Right kidney (tissue), 1 donor: ENCODE data around the gene C10orf90.

Source experiments
- DNase-seq: peaks from one replicate; pipeline ENCODE4 v3.0.0-alpha.2; 2016

The C10orf90 gene

DNA sequence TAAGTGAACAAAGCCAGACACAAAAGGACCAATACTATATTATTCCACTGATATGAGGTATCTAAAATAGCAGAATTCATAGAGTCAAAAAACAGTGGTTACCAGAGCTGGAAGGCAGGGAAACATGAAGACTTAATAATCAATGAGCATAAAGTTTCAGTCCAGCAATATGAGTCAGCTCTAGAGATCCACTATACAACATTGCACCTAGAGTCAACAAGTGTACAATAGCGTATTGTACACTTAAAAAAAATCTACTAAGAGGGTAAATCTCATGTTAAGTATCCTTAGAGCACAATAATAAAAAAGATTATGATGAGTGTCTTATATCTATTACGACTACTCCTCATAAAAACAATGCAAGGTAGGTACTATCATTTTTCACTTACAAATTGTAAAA, 36.1 kb downstream of the C10orf90 start:
- no peak for DNase-seq

DNA sequence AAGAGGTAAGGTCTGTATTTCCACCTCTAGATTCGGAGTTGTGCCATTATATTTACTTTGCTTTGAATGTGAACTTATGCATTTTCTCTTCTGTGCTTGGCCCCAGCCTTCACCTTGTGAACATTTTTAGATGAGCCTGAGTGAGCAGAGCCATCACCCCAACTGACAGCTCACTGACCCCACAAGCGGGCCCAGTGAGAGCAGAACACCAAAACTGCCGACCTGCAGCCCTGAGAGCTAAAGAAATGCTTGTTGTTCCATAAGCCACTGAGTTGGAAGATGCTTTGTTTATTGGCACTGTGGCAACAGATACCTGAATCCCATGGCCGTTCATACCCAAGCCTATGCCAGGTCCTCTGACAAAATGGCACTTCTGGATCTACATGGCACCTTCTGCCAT, 37.8 kb downstream of the C10orf90 start:
- no peak for DNase-seq

DNA sequence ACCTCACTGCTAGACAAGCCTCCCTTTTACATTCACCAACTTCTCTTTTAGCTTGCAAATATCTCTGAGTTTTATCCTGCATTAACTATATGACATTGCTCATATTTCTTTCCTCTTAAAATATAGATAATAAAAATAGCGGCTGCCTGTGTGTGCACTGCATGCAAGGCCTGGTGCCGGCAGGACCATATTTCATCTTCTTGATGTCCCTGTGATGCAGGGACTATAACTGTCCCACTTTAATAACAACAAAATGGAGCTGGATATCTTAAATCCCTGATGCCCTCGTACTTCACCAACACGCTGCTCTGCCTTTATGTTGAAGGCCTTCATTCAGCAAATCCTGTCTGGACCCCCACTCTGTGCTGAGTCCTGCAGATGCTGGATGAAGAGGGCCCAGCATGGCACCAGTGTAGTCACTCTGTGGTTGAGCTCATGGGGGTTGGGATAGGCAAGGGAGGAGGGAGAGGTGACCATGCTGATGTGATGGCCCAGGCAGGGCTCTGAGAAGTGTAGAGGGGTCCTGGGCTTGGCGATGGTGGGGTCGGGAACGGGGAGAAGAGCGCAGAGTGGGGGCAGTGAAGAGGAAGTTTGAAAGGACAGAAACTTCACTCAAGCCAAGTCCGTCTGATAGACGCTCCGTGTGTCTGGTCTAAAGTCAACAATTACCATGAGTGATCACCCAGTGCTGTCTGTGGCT, 40.4 kb downstream of the C10orf90 start:
- DNase-seq, result no peak

DNA sequence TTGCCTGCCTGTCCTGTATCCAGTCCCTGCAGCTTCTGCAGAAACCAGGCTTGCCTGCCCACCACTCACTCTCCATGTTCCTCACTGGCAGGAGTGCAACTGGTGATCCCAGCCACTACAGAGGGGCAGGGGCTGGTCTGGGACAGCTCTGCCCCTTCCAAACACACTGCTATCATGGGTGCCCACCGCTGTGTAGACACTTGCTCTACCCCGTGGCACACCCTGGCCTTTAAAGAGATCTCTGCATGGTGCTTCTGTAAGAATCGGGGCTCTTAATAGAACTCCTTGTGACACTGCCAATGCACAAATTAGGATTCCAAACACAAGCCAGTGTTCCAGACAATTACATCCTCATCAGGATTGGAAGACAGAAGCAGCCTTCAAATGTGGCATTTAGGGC, 41.7 kb downstream of the C10orf90 start:
- no peak for DNase-seq

DNA sequence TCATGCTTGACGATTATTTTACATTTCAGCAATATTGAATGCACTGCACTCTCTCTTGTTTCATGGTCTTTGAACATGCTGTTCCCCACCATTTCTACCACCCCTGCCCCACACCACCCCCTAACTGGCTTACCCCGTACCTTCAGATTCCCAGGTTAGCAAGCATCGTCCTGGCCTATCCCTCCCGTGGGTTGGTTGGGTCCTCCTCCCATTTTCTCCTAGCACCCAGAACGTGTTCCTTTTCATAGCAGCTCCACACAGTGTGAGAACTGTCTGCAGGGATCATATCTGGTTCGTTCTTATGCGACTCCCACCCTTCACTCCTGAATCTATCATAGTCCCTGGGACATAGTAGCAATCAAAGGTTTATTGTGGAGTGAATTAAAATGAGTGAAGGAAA, 48.6 kb downstream of the C10orf90 start:
- no peak for DNase-seq

DNA sequence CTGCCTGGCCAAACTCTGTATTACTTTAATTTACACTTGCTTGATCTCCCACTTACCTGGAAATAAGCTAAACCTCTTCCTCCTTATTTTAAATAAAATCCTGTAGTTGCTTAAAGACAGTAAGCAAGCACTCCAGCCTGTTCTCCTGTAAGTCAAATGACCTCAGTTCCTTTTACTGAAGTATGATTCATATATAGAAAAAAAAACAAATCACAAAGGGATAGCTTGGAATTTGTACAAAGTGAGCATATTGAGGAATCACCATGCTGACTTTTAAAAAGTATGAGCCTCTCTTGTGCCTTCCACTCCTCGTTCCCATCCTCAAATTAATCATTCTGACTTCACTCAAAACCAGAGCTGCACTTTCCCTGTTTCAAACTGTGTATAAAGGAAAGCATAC, 52.0 kb downstream of the C10orf90 start:
- DNase-seq, result no peak

DNA sequence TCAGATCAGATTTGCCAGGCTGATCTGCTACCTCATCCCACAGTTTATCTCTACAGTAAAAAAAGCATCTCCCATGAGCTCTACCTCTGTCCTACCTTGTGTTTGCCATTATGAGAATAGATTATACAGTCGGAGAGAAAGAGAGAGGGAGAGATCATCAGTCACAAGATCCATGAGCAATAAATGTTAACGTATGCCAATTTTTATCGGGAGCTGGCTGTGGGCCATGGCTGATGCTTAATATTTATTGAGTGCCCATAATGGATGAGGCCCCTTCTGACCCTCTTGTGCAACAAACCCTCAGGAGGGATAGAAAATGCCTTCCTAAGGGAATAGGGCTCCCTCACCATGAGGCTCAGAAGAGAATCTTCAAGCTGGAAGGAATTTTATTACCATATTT, 52.8 kb downstream of the C10orf90 start:
- DNase-seq, result no peak

DNA sequence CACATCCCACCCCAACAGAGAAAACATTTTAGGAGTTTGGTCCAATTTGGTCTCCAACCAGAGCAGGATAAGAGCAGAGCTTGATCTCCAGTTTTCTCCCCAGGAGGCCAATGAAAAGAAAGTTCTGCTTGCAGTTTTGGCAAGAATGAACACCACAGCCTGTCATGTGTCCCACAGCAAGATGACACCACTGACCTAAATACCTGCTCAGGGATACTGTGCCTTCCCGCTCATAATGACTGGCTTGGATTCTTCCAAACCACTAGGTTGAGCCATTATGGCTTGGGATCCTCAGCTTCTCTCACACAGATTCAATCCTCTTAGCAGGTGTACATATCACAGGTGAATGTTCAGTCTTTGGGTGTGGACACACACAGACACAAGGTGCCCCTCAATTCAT, 53.3 kb downstream of the C10orf90 start:
- DNase-seq, result no peak

DNA sequence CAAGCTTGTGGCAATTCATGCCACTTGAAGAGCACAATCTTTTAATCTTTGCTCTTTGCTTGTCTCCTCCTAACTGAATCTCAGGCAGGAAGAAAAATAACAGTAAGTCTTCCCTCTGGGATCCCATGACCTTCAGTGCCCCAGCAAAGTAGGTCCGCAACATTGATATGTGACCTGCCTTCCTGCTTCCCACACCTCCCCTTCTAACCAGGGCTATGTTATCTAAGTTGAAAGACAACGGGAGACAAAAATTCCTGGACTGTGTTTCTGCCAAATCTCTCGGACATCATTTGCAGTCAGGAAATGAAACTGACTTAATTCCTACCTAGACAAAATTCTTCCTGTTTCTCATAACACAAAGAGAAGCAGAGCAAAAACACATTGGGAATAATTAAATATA, 53.8 kb downstream of the C10orf90 start:
- no peak for DNase-seq

DNA sequence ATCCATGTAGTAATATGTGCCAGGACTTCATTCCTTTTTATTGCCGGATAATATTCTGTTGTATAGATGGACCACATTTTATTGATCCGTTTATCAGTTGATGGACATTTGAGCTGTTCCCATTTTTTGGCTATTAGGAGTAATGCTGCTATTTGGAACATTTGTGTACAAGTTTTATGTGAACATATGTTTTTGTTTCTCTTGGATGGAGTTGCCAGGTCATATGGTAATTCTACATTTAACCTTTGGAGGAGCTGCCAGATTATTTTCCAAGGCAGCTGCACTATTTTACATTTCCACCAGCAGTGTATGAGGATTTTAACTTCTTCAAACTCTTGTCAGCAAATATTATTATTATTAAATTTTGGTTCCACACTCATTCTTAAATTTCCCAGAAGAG, 59.2 kb downstream of the C10orf90 start:
- no peak for DNase-seq

DNA sequence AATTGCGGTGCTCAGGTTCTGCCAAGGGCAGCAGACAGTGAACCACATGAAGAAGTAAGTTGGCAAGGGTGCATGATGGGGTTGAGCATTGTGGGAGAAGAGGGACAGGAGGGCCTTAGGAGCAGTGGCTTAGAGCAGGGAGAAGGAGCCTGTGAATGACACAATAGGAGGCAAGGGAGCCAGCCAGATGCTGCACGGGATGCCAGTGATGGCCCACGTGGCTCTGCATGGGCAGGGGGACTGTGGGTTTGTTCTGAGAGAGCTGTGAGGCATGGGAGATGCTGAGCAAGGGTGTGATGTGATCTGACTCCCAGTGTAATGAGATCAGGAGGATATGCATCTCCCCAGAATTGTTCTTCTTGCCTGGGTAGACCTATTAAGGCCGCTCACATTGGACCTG, 60.9 kb downstream of the C10orf90 start:
- DNase-seq, result no peak

DNA sequence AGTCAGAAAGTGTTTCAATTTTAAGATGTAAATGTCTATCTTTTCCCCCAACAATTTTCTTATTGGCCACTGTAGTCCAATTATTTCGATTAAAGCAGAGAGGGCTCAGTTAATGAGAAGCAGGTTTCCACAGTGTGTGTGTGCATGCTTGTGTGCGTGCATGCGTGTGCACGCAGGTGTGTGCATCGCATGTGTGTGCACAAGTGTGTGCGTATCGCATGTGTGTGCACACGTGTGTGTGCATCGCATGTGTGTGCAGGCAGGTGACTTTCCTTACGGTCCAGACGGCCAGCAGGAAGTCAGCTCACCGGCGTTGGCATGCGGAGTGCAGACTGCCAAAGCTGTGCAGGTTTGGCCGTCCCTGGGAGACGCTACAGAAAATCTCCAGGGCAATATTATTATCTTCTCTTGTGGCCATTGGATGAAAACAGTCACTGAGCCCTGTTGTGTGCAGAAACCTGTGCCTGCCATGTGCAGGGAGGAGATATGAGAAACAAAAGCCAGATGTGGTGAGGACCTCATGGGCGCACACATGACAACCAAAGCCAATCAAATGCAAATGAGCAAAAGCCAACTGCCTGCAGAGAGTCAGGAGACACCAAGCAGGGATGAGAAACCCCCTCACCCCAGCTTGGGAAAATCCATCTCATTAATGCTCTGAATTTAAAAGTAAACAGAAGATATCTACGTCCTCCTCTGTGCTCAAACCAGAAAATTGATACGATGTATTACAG, 70.4 kb downstream of the C10orf90 start:
- DNase-seq, result no peak

DNA sequence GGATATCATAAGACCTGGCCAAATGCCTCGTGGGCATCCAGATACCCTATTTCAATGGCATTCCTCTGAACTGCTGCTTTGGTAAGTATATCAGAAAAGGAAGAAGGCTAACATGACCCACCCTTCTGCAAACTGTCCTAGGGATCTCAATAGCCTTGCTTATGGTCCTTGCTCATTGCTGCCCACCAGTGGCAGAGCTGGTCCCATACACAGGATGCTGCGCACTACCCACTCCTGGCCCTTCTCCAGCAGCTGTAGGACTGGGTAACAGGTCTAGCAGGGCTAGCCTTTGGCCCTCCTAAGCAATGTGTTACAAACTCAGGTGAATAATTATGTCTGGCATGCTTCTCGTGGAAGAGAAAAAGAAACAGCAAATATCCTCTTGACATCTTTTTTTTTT, 72.5 kb downstream of the C10orf90 start:
- no peak for DNase-seq

DNA sequence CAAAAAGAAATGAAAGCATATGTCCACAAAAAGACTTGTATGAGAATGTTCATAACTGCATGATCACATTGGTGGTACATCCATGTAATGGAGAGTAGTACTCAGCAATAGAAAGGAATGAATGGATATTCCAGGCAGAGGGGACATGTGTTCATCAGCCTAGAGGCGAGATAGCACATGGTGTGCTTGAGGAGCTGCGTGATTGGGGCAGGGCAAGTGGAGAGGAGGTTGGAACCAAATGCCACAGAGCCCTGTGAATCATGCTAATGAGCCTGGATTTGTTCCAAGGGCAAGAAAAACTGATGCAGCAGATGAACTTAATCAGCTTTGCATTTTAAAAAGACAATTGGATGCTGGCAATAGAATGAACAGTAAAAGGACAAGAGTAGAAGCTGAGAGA, 73.3 kb downstream of the C10orf90 start:
- DNase-seq, result no peak

DNA sequence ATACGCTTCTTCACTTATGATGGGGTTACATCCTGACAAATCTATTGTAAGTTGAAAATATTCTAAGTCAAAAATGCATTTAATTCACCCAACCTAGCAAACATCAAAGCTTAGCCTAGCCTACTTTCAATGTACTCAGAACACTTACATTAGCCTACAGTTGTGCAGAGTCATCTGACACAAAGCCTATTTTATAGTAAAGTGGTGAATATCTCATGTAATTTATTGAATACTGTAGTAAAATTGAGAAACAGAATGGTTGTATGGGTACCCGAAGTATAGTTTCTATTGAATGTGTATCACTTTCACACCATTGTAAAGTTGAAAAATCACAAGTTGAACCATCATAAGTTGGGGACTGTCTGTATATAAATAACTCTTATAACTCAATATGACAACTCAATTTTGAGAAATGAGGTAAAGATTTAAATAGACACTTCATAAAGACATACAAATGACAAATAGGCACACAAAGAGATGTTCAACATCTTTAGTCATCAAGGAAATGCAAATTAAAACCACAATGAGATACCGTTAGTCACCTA, 73.9 kb downstream of the C10orf90 start:
- no peak for DNase-seq

DNA sequence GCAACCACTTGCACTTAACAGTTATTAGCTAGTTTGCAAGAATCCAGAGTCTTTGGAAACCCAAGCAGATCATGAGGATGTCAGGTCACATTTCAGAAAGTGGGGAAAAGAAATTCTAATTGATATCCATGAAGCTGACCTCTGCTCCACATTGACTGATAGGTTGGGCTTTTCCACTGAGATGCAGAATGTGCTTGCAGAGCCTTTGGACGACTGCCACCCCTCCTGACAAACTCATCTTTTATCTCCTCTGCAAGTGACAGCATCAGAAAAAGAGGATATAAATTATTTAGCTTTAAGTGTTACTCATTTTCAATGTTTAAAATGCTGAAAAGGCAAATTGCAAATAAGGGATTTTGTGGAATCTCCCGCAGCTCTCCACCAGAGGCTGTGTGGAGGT, 75.3 kb downstream of the C10orf90 start:
- DNase-seq, result no peak

DNA sequence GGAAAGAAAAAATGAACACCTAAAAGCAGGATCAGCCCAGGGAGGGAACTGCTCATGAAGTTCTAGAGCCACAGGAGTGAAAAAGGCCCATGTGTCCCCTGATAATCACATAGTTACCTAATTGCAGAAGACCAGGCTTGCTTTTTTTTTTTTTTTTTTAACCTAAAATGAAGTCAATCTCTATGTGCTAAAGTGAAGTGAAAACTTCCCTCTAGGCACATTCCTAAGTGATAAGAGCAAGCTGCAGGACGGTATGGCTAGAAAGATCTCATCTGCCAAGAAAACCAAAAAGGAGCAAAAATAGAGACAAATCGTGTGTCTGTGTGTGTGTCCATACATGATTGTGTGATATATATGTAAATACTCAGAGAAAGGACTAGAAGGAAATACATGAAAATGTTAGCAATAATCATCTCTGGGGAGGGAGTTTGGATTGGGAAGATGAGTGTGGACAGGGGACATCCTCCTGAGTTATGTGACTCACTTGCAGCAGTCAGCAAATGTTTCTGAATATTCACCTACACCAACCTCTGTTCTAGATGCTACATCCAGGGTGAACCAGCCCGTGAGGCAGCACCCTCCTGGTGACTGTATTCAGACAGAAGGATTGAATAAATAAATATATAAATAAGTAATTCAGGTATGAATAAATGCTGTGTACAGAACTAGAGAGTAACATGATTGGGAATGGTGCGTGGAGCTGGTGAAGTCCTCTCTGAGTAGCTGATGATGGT, 76.4 kb downstream of the C10orf90 start:
- no peak for DNase-seq

DNA sequence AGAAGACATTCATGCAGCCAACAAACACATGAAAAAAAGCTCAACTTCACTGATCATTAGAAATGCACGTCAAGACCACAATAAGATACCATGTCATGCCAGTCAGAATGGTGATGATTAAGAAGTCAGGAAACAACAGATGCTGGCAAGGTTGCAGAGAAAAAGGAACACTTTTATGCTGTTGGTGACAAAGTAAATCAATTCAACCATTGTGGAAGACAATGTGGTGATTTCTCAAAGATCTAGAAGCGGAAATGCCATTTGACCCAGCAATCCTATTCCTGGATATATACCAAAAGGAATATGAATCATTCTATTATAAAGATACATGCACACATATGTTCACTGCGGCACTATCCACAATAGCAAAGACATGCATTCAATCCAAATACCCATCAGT, 77.6 kb downstream of the C10orf90 start:
- DNase-seq, result no peak

DNA sequence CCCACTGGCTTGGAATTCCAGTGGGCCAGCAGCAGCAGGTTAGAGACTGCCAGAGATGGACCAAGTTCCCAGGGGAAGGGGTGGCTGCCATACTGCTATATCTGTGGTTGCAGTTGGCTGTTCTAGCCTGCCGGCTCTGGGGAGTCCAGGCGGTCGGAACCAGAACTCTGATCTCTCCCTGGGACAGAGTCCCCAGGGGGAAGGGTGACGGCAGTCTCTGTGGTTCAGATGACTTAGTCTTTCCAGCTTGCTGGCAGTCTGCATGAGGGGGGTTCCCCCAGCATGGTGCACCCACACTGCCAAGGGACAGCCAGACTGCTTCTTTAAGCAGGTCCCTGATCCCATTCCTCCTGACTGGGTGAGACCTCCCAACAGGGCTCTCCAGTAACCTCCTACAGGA, 82.5 kb downstream of the C10orf90 start:
- DNase-seq, result no peak

DNA sequence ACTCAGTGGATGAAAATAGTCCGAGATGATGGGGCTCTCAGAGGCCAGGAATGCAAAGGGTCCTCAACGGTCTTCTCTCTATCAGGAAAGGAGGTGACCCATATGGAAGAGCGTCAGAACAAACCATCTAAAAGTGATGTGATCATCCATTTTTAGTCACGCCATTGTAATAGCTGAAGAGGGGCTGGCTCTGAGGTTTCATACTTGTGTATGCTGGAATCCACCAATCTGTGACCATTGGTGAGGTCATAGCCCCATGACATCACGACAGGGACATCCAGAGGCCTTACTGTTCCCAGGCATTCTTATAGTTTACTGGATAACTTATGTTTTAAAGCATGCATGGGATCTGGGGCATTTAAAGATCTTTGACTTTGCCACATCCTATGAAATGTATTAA, 83.6 kb downstream of the C10orf90 start:
- no peak for DNase-seq

DNA sequence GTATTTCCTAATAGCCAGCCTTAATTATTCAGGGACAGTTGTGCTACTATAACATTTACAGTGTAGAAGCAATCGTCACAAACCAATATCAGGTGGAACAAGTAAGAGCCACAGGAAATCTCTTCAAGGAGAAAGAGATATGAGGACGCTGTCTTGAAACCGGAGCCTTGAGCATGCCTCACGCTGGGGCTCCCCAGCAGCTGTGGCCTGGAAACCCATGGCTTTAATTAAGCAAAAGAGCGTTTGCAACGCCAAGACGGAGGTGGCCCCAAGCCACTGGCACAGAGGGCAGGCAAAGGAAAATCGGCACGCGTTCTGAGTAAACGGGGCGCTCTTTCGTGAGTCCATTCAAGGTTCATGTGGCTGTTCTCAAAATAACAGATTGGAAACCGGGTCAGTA, 84.4 kb downstream of the C10orf90 start:
- no peak for DNase-seq

DNA sequence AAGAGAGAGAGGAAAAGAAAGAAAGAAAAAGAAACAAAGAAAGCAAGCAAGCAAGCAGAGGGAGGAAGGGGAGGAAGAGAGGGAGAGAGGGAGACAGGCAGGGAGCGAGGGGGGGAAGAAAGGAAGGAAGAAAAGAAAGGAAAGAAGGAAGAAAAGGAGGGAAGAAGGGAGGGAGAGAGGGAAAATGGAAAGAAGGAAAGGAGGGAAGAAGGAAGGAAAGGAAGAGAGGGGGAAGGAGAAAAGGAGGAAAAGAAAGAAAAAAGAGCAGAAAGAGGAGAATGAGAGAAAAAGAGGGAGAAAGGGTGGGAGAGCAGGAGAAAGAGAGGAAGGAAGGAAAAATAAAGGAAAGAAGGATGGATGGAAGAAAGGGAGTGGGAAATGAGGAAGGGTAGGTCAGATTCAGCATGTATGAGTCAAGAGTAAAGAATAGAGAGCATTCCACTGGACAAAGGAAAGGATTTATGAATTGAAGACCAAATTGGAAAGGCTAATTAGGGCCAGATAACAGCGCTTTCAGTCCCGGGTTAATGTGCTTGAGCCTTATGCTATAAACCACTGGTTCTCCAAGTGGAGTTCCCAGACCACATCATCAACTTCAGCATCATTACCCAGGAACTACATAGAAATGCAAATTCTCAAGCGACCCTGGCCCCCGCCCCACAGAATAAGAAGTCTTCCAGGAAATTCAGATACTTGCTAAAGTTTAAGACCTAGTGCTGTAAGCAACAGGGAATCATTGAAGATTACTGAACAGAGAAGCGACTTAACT, 85.1 kb downstream of the C10orf90 start:
- no peak for DNase-seq

DNA sequence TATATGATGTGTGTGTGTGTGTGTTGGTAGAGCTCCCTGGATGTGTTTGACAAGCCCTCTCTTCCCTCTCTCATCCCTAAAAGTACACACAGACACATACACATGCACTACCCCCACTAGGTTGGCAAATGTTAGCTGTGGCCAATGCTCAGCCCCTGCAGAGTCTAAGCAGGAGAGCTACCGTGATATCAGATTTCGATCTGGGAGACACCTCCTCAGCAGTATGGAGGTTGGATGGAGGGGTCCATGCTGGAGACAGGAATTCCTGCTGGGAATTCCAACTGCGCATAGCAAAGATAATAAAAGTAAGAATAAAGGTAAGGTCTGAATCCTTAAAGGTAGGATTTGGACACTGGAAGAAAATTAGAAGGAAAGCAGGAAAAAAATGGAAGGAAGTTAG, 85.7 kb downstream of the C10orf90 start:
- DNase-seq, result no peak
